Measurements from ENCODE around the gene MAU2. TPM values are rescaled to one million over a fixed set of nuclear protein-coding genes. Genes with fewer than 3 reads are reported as not detected.

Gene MAU2
- total RNA-seq, 3 donors from 2014 or later: 59.2 to 63.6 (median 62.8) TPM

DNA sequence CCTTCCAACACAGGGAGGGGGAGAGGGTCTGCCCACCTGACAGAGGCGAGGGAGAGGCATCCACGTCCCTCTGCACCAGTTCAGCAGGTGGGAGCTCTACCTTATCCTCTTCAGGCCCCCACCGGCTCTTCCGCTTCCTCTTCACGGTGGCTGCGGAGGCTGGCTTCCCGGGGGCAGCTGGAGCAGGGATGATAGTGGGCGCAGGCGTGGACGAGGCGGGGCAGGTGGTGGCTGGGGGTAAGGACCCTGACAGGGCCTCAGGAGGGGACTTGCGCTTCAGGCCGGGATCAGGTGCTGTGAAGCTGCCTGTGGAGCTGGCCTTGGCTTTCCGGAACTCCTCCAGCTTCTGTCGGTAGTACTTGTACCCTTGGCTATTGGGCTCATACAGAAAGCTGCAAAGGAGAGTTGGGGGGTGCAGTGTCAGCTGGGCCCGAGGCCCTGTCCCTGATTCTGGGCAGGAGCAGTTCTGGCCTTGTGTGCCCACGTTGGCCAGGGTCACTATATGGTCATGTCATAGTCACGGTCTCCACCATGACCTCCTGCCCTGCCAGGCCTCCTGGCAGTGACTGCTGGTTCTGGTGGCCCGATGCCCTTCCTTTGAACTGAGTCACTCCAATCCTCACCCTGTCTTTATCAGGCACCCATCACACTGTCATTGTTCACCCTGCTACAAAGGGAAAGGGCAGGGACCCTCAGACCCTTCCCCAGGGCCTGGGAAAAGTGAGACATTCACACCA, 23.5 kb upstream of the MAU2 start:
- no peak overlapping the region for H3K4me3 Mint-ChIP-seq
- no peak for DNase-seq

GRCh38 chr19:19297759-19298158, 22.9 kb upstream of the MAU2 start:
- no peak for ATAC-seq
- Mint-ChIP-seq H3K4me1 (ENCODE audit: low read depth) (no peaks in the 10 kb centered on the region), H3K36me3 (ENCODE audit: insufficient read depth) (peaks cover 28% of the 10 kb centered on the region), H3K4me3 (no peak overlapping the region), H3K9me3 (no peaks in the 10 kb centered on the region), H3K27me3 (ENCODE audit: low read depth) (no peaks in the 10 kb centered on the region)
- DNase-seq: no peak

More for the DNA sequence above, 23.5 kb upstream of the MAU2 start:
- H3K36me3 Mint-ChIP-seq (ENCODE audit: insufficient read depth): peaks cover 32% of the 10 kb centered on the region
- no peaks in the 10 kb centered on the region for H3K27me3 Mint-ChIP-seq (ENCODE audit: low read depth)
- H3K4me1 Mint-ChIP-seq (ENCODE audit: low read depth): no peaks in the 10 kb centered on the region
- no peak for ATAC-seq
- no peaks in the 10 kb centered on the region for H3K9me3 Mint-ChIP-seq

- no peaks in the 10 kb centered on the region for H3K4me1 Mint-ChIP-seq (ENCODE audit: low read depth)
- H3K27me3 Mint-ChIP-seq (ENCODE audit: low read depth): no peaks in the 10 kb centered on the region
- no peaks in the 10 kb centered on the region for H3K9me3 Mint-ChIP-seq
- no peak for DNase-seq
- peaks cover 23% of the 10 kb centered on the region for H3K36me3 Mint-ChIP-seq (ENCODE audit: insufficient read depth)
- no peak overlapping the region for H3K4me3 Mint-ChIP-seq
- no peak for ATAC-seq
Observed at GRCh38 chr19:19300613-19301012, 20.0 kb upstream of the MAU2 start.

- Mint-ChIP-seq H3K4me3 (no peak overlapping the region), H3K9me3 (no peaks in the 10 kb centered on the region), H3K36me3 (ENCODE audit: insufficient read depth) (peaks cover 15% of the 10 kb centered on the region), H3K4me1 (ENCODE audit: low read depth) (no peaks in the 10 kb centered on the region), H3K27me3 (ENCODE audit: low read depth) (no peaks in the 10 kb centered on the region)
- DNase-seq: no peak
- no peak for ATAC-seq
Observed at GRCh38 chr19:19303411-19303810, 17.2 kb upstream of the MAU2 start.

DNA sequence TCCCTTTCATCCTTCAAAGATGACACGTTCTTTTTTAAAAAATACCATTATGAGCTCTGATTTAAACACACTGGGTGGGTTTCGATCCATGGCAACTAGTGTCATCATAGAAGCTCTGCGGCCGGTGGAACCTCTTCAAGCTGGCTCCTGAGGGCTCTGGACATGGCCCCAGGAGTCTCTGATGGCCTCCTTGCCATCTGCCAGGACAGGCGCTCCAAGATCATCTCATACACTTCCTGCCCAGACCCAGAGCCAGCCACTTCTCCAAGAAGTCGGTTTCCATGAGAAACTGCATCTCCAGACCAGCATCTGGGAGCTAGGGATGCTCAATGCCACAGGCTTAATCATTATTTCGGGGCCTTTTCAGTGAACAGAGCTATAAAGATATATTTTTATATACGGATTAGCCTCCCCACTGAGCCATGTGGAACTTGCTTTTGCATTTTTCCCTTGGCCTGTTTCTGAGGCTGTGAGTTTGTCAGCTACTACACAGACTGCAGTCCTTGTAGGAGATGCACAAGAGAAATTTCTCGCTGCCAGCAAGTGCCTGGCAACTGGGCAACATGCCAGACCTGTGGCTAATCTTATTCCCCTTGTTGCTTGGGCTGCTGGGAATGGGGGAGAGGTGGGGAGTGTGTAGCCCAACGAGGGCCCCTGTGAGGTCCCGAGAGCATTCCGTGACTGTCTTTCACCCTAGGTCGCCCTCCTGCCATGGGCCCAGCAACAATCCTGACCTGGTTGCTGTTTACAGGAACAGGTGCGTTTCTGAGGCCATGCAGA, 16.3 kb upstream of the MAU2 start:
- Mint-ChIP-seq H3K4me1 (ENCODE audit: low read depth) (no peaks in the 10 kb centered on the region), H3K36me3 (ENCODE audit: insufficient read depth) (peaks cover 13% of the 10 kb centered on the region), H3K27me3 (ENCODE audit: low read depth) (no peaks in the 10 kb centered on the region), H3K4me3 (no peak overlapping the region), H3K9me3 (no peaks in the 10 kb centered on the region)
- ATAC-seq: no peak
- DNase-seq: no peak

DNA sequence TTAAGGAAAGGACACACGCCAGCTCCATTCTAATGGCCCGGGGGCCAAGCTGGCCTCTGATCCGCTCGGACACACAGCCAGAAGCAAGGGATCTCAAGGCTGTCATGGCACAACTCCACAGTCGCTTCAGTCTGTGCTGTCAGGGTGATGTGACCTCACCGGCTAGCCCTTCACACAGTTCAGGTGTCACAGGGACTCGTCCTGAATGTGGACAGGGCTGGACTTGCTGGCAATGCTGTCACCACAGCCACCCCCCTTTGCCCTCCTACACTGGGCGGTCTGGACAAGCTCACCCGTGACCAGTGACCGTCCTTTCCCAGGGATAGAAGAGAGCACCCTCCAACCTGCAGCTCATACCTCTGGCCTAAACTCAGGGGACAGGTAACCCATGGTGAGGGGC, 15.6 kb upstream of the MAU2 start:
- no peaks in the 10 kb centered on the region for H3K27me3 Mint-ChIP-seq (ENCODE audit: low read depth)
- no peak for ATAC-seq
- H3K4me1 Mint-ChIP-seq (ENCODE audit: low read depth): no peaks in the 10 kb centered on the region
- H3K9me3 Mint-ChIP-seq: no peaks in the 10 kb centered on the region
- peaks cover 13% of the 10 kb centered on the region for H3K36me3 Mint-ChIP-seq (ENCODE audit: insufficient read depth)
- no peak for DNase-seq
- H3K4me3 Mint-ChIP-seq: no peak overlapping the region

DNA sequence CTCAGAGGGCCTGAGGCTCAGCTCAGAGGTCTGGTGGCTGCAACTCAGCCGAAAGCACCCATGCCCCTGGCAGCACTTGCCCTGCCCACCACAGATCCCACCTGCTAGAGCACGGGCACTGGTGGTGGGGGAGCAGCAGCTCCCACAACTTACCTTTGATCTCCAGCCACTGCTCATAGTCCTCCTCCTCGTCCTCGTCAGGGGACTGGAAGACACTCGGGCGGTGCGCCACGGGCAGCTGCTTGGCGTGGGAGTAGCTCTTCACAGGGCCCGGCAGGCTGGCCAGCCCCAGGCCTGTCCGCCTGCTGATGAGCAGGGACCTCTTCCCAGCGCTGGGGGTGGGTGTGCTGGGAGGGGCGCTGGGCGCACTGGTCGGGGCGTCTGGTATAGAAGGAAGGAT, 14.9 kb upstream of the MAU2 start:
- H3K36me3 Mint-ChIP-seq (ENCODE audit: insufficient read depth): peaks cover 16% of the 10 kb centered on the region
- no peaks in the 10 kb centered on the region for H3K9me3 Mint-ChIP-seq
- no peaks in the 10 kb centered on the region for H3K27me3 Mint-ChIP-seq (ENCODE audit: low read depth)
- ATAC-seq (no peak), DNase-seq (no peak)
- H3K4me3 Mint-ChIP-seq: no peak overlapping the region
- H3K4me1 Mint-ChIP-seq (ENCODE audit: low read depth): no peaks in the 10 kb centered on the region

GRCh38 chr19:19306191-19306590, 14.4 kb upstream of the MAU2 start:
- Mint-ChIP-seq H3K27me3 (ENCODE audit: low read depth) (no peaks in the 10 kb centered on the region), H3K4me3 (no peak overlapping the region), H3K4me1 (ENCODE audit: low read depth) (no peaks in the 10 kb centered on the region), H3K9me3 (no peaks in the 10 kb centered on the region), H3K36me3 (ENCODE audit: insufficient read depth) (peaks cover 16% of the 10 kb centered on the region)
- DNase-seq: no peak
- no peak for ATAC-seq

GRCh38 chr19:19308373-19308772, 12.3 kb upstream of the MAU2 start:
- Mint-ChIP-seq H3K4me3 (no peak overlapping the region), H3K27me3 (ENCODE audit: low read depth) (no peaks in the 10 kb centered on the region), H3K36me3 (ENCODE audit: insufficient read depth) (peaks cover 12% of the 10 kb centered on the region), H3K9me3 (no peaks in the 10 kb centered on the region), H3K4me1 (ENCODE audit: low read depth) (peaks cover 3% of the 10 kb centered on the region)
- no peak for ATAC-seq
- no peak for DNase-seq

- H3K27me3 Mint-ChIP-seq (ENCODE audit: low read depth): no peaks in the 10 kb centered on the region
- H3K4me3 Mint-ChIP-seq: no peak overlapping the region
- H3K9me3 Mint-ChIP-seq: no peaks in the 10 kb centered on the region
- ATAC-seq (no peak), DNase-seq (no peak)
- H3K36me3 Mint-ChIP-seq (ENCODE audit: insufficient read depth): peaks cover 13% of the 10 kb centered on the region
- H3K4me1 Mint-ChIP-seq (ENCODE audit: low read depth): peaks cover 20% of the 10 kb centered on the region
Observed at GRCh38 chr19:19315444-19315843, 5.2 kb upstream of the MAU2 start.

DNA sequence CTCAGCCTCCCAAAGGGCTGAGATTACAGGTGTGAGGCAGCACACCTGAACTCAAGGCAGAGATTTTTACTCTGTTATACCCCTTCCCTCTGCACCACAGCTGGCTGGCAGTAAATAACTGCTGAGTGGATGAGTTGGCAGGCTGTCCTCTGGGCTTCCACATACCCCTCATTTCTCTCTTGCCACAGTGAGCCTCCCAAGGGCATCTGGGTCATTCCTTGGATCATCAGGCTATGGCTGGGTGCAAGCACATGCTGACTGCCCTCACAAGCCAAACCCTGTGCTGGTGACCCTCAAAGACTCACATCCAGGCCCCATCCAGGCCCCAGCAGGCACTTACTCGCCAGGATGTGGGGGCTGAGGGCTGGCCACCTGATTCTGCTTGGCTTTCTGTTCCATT, 4.5 kb upstream of the MAU2 start:
- ATAC-seq: no peak
- peaks cover 12% of the 10 kb centered on the region for H3K36me3 Mint-ChIP-seq (ENCODE audit: insufficient read depth)
- no peak overlapping the region for H3K4me3 Mint-ChIP-seq
- H3K9me3 Mint-ChIP-seq: no peaks in the 10 kb centered on the region
- no peak for DNase-seq
- H3K27me3 Mint-ChIP-seq (ENCODE audit: low read depth): no peaks in the 10 kb centered on the region
- H3K4me1 Mint-ChIP-seq (ENCODE audit: low read depth): peaks cover 20% of the 10 kb centered on the region

- H3K4me3 Mint-ChIP-seq: peak overlapping the region; percentile 95
- H3K9me3 Mint-ChIP-seq: no peaks in the 10 kb centered on the region
- ATAC-seq (peak in 1 of 2 donors; percentile 1), DNase-seq (no peak)
- peaks cover 16% of the 10 kb centered on the region for H3K36me3 Mint-ChIP-seq (ENCODE audit: insufficient read depth)
- H3K4me1 Mint-ChIP-seq (ENCODE audit: low read depth): peaks cover 37% of the 10 kb centered on the region
- no peaks in the 10 kb centered on the region for H3K27me3 Mint-ChIP-seq (ENCODE audit: low read depth)
Observed at GRCh38 chr19:19319732-19320360, 783 bp upstream of the MAU2 start.

GRCh38 chr19:19321141-19321577, 530 bp downstream of the MAU2 start:
- Mint-ChIP-seq H3K27me3 (ENCODE audit: low read depth) (no peaks in the 10 kb centered on the region), H3K9me3 (no peaks in the 10 kb centered on the region), H3K4me1 (ENCODE audit: low read depth) (peaks cover 40% of the 10 kb centered on the region), H3K4me3 (peak overlapping the region; percentile 95), H3K36me3 (ENCODE audit: insufficient read depth) (peaks cover 20% of the 10 kb centered on the region)
- ATAC-seq (peak; percentile 2), DNase-seq (no peak)

DNA sequence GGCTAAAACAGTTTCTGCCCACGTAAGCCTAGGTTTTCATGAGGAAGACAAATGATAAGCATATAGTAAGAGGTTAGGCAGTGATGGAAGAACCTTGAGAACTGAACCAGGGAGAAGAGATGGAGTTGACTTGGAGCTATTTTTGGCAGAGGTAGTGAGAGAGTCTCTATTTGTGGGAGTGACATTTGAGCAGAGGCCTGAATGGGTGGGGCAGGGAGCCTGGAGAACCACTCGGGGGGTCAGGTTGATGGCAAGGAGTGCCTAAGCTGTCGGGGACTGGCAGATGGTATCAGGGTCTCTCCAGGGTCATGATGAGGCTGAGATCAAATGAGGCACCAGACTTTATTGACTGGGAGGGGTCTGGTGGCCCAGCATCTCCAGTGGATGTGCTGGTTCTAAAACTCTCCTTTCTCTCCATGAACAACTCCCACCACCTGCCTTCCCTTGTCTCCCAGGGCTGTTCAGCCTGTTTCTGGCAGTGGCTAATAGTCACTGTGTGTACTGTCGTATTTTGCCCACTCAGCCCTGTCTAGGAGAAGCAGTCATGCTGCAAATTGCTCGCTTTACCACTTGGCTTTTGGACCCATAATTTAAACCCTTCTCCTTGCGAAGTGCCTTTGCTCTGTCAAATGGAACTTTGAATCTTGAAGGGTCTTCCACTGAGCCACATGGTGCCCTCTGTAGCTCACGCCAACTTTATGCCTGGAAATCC, 3.6 kb downstream of the MAU2 start:
- H3K4me1 Mint-ChIP-seq (ENCODE audit: low read depth): peaks cover 44% of the 10 kb centered on the region
- no peak overlapping the region for H3K4me3 Mint-ChIP-seq
- DNase-seq: no peak

More for the DNA sequence above, 3.6 kb downstream of the MAU2 start:
- H3K36me3 Mint-ChIP-seq (ENCODE audit: insufficient read depth): peaks cover 27% of the 10 kb centered on the region
- H3K27me3 Mint-ChIP-seq (ENCODE audit: low read depth): no peaks in the 10 kb centered on the region
- ATAC-seq: no peak
- H3K9me3 Mint-ChIP-seq: no peaks in the 10 kb centered on the region

Measured in activated T-cell treated with anti-CD3 and anti-CD28 coated beads, Interleukin-2, amount 50 U/mL, for 4 hours (primary cell).